ENCODE measurements around the gene LDLRAD3. TPM values are rescaled to one million over a fixed set of nuclear protein-coding genes. Genes with fewer than 3 reads are reported as not detected.

The LDLRAD3 gene
- total and polyA plus RNA-seq, 7 experiments from 2014 or later: 0.08 to 6.9 (median 0.41) TPM; not detected in 3

GRCh38 chr11:36030731-36031281, 86.9 kb downstream of the LDLRAD3 start:
- DNase-seq: no peak
- intact Hi-C loops (cut with micrococcal nuclease): no loop called here
- H3K4me3 Mint-ChIP-seq: no peak overlapping the region
- H3K27ac Mint-ChIP-seq: no peak overlapping the region
- H3K9me3 Mint-ChIP-seq: no peaks in the 10 kb centered on the region
- ChIA-PET CTCF (no interaction called here), POLR2A (no interaction called here)
- H3K4me1 Mint-ChIP-seq: no peaks in the 10 kb centered on the region
- ATAC-seq: no peak
- no peaks in the 10 kb centered on the region for H3K36me3 ChIP-seq (ENCODE audit: control insufficient read depth in 2 of 3, insufficient read depth in 3 of 3, low read length in 3 of 3)
- H3K36me3 Mint-ChIP-seq: no peaks in the 10 kb centered on the region
- H3K9me3 ChIP-seq (ENCODE audit: control insufficient read depth in 2 of 3, low read length in 3 of 3): no peaks in the 10 kb centered on the region
- no peaks in the 10 kb centered on the region for H3K4me1 ChIP-seq (ENCODE audit: control insufficient read depth in 2 of 2, insufficient read depth in 2 of 2, low read length in 2 of 2)
- H3K4me3 ChIP-seq (ENCODE audit: low read length): no peak overlapping the region
- H3K27ac ChIP-seq (ENCODE audit: low read depth, low read length): no peak overlapping the region
- peaks cover 0 to 12% (median 4%) of the 10 kb centered on the region in 5 donors for H3K27me3 Mint-ChIP-seq
- no peaks in the 10 kb centered on the region for H3K27me3 ChIP-seq (ENCODE audit: control insufficient read depth in 2 of 2, insufficient read depth in 2 of 2, low read length in 2 of 2)

- H3K4me1 ChIP-seq (ENCODE audit: control insufficient read depth in 2 of 2, insufficient read depth in 2 of 2, low read length in 2 of 2): no peaks in the 10 kb centered on the region
- intact Hi-C loops (cut with micrococcal nuclease): no loop called here
- Mint-ChIP-seq H3K27me3 (peaks cover 0 to 8% (median 0%) of the 10 kb centered on the region in 5 donors), H3K4me1 (no peaks in the 10 kb centered on the region), H3K4me3 (no peak overlapping the region), H3K27ac (no peak overlapping the region), H3K36me3 (no peaks in the 10 kb centered on the region), H3K9me3 (no peaks in the 10 kb centered on the region)
- H3K36me3 ChIP-seq (ENCODE audit: control insufficient read depth in 2 of 3, insufficient read depth in 3 of 3, low read length in 3 of 3): no peaks in the 10 kb centered on the region
- no peak overlapping the region for H3K27ac ChIP-seq (ENCODE audit: low read depth, low read length)
- DNase-seq: no peak
- H3K9me3 ChIP-seq (ENCODE audit: control insufficient read depth in 2 of 3, low read length in 3 of 3): no peaks in the 10 kb centered on the region
- ChIA-PET CTCF (no interaction called here), POLR2A (no interaction called here)
- H3K4me3 ChIP-seq (ENCODE audit: low read length): no peak overlapping the region
- ATAC-seq: no peak
- H3K27me3 ChIP-seq (ENCODE audit: control insufficient read depth in 2 of 2, insufficient read depth in 2 of 2, low read length in 2 of 2): no peaks in the 10 kb centered on the region
These were observed 89.4 kb downstream of the LDLRAD3 start for GRCh38 chr11:36033082-36033751.

GRCh38 chr11:36033936-36034335, 90.1 kb downstream of the LDLRAD3 start:
- H3K36me3 ChIP-seq (ENCODE audit: control insufficient read depth in 2 of 3, insufficient read depth in 3 of 3, low read length in 3 of 3): no peaks in the 10 kb centered on the region
- H3K9me3 ChIP-seq (ENCODE audit: control insufficient read depth in 2 of 3, low read length in 3 of 3): no peaks in the 10 kb centered on the region
- no peak overlapping the region for H3K4me3 Mint-ChIP-seq
- intact Hi-C loops (cut with micrococcal nuclease): no loop called here
- no peaks in the 10 kb centered on the region for H3K4me1 ChIP-seq (ENCODE audit: control insufficient read depth in 2 of 2, insufficient read depth in 2 of 2, low read length in 2 of 2)
- no peaks in the 10 kb centered on the region for H3K4me1 Mint-ChIP-seq
- POLR2A ChIA-PET: no interaction called here
- ATAC-seq: no peak
- H3K27me3 ChIP-seq (ENCODE audit: control insufficient read depth in 2 of 2, insufficient read depth in 2 of 2, low read length in 2 of 2): no peaks in the 10 kb centered on the region
- H3K27me3 Mint-ChIP-seq: peaks cover 0 to 8% (median 0%) of the 10 kb centered on the region in 5 donors
- DNase-seq: no peak
- no peaks in the 10 kb centered on the region for H3K9me3 Mint-ChIP-seq
- CTCF ChIA-PET: no interaction called here
- no peaks in the 10 kb centered on the region for H3K36me3 Mint-ChIP-seq
- H3K27ac ChIP-seq (ENCODE audit: low read depth, low read length): no peak overlapping the region
- no peak overlapping the region for H3K4me3 ChIP-seq (ENCODE audit: low read length)
- no peak overlapping the region for H3K27ac Mint-ChIP-seq

GRCh38 chr11:36034551-36035331, 90.9 kb downstream of the LDLRAD3 start:
- no peaks in the 10 kb centered on the region for H3K4me1 Mint-ChIP-seq
- no peak overlapping the region for H3K4me3 Mint-ChIP-seq
- ChIA-PET CTCF (no interaction called here), POLR2A (no interaction called here)
- H3K4me3 ChIP-seq (ENCODE audit: low read length): no peak overlapping the region
- H3K4me1 ChIP-seq (ENCODE audit: control insufficient read depth in 2 of 2, insufficient read depth in 2 of 2, low read length in 2 of 2): no peaks in the 10 kb centered on the region
- H3K9me3 Mint-ChIP-seq: no peaks in the 10 kb centered on the region
- H3K36me3 Mint-ChIP-seq: no peaks in the 10 kb centered on the region
- H3K27me3 ChIP-seq (ENCODE audit: control insufficient read depth in 2 of 2, insufficient read depth in 2 of 2, low read length in 2 of 2): no peaks in the 10 kb centered on the region
- no peak for ATAC-seq
- no peaks in the 10 kb centered on the region for H3K36me3 ChIP-seq (ENCODE audit: control insufficient read depth in 2 of 3, insufficient read depth in 3 of 3, low read length in 3 of 3)
- DNase-seq: no peak
- H3K27ac Mint-ChIP-seq: no peak overlapping the region
- H3K27ac ChIP-seq (ENCODE audit: low read depth, low read length): no peak overlapping the region
- peaks cover 0 to 9% (median 4%) of the 10 kb centered on the region in 5 donors for H3K27me3 Mint-ChIP-seq
- no peaks in the 10 kb centered on the region for H3K9me3 ChIP-seq (ENCODE audit: control insufficient read depth in 2 of 3, low read length in 3 of 3)
- intact Hi-C loops (cut with micrococcal nuclease): no loop called here

GRCh38 chr11:36035454-36035853, 91.6 kb downstream of the LDLRAD3 start:
- ChIA-PET POLR2A (no interaction called here), CTCF (no interaction called here)
- Mint-ChIP-seq H3K4me1 (no peaks in the 10 kb centered on the region), H3K27me3 (peaks cover 0 to 13% (median 5%) of the 10 kb centered on the region in 5 donors), H3K4me3 (no peak overlapping the region), H3K36me3 (no peaks in the 10 kb centered on the region), H3K27ac (no peak overlapping the region), H3K9me3 (no peaks in the 10 kb centered on the region)
- intact Hi-C loops (cut with micrococcal nuclease): no loop called here
- DNase-seq (no peak), ATAC-seq (no peak)
- Histone ChIP-seq H3K4me3 (ENCODE audit: low read length) (no peak overlapping the region), H3K36me3 (ENCODE audit: control insufficient read depth in 2 of 3, insufficient read depth in 3 of 3, low read length in 3 of 3) (no peaks in the 10 kb centered on the region), H3K9me3 (ENCODE audit: control insufficient read depth in 2 of 3, low read length in 3 of 3) (no peaks in the 10 kb centered on the region), H3K27ac (ENCODE audit: low read depth, low read length) (no peak overlapping the region), H3K27me3 (ENCODE audit: control insufficient read depth in 2 of 2, insufficient read depth in 2 of 2, low read length in 2 of 2) (no peaks in the 10 kb centered on the region), H3K4me1 (ENCODE audit: control insufficient read depth in 2 of 2, insufficient read depth in 2 of 2, low read length in 2 of 2) (no peaks in the 10 kb centered on the region)

- Mint-ChIP-seq H3K27me3 (peaks cover 0 to 13% (median 5%) of the 10 kb centered on the region in 5 donors), H3K36me3 (no peaks in the 10 kb centered on the region), H3K27ac (no peak overlapping the region), H3K9me3 (no peaks in the 10 kb centered on the region), H3K4me1 (no peaks in the 10 kb centered on the region), H3K4me3 (no peak overlapping the region)
- Histone ChIP-seq H3K27ac (ENCODE audit: low read depth, low read length) (no peak overlapping the region), H3K27me3 (ENCODE audit: control insufficient read depth in 2 of 2, insufficient read depth in 2 of 2, low read length in 2 of 2) (no peaks in the 10 kb centered on the region), H3K4me3 (ENCODE audit: low read length) (no peak overlapping the region), H3K4me1 (ENCODE audit: control insufficient read depth in 2 of 2, insufficient read depth in 2 of 2, low read length in 2 of 2) (no peaks in the 10 kb centered on the region), H3K9me3 (ENCODE audit: control insufficient read depth in 2 of 3, low read length in 3 of 3) (no peaks in the 10 kb centered on the region), H3K36me3 (ENCODE audit: control insufficient read depth in 2 of 3, insufficient read depth in 3 of 3, low read length in 3 of 3) (no peaks in the 10 kb centered on the region)
- CTCF ChIA-PET: no interaction called here
- no peak for DNase-seq
- intact Hi-C loops (cut with micrococcal nuclease): no loop called here
- POLR2A ChIA-PET: no interaction called here
- ATAC-seq: no peak
These were observed 92.1 kb downstream of the LDLRAD3 start for GRCh38 chr11:36035999-36036398.

- intact Hi-C loops (cut with micrococcal nuclease): no loop called here
- Histone ChIP-seq H3K27me3 (ENCODE audit: control insufficient read depth in 2 of 2, insufficient read depth in 2 of 2, low read length in 2 of 2) (no peaks in the 10 kb centered on the region), H3K9me3 (ENCODE audit: control insufficient read depth in 2 of 3, low read length in 3 of 3) (no peaks in the 10 kb centered on the region), H3K4me1 (ENCODE audit: control insufficient read depth in 2 of 2, insufficient read depth in 2 of 2, low read length in 2 of 2) (no peaks in the 10 kb centered on the region), H3K27ac (ENCODE audit: low read depth, low read length) (no peak overlapping the region), H3K4me3 (ENCODE audit: low read length) (no peak overlapping the region), H3K36me3 (ENCODE audit: control insufficient read depth in 2 of 3, insufficient read depth in 3 of 3, low read length in 3 of 3) (no peaks in the 10 kb centered on the region)
- DNase-seq: no peak
- H3K27ac Mint-ChIP-seq: no peak overlapping the region
- POLR2A ChIA-PET: no interaction called here
- H3K27me3 Mint-ChIP-seq: peaks cover 0 to 13% (median 9%) of the 10 kb centered on the region in 5 donors
- H3K36me3 Mint-ChIP-seq: no peaks in the 10 kb centered on the region
- CTCF ChIA-PET: no interaction called here
- H3K9me3 Mint-ChIP-seq: no peaks in the 10 kb centered on the region
- no peak overlapping the region for H3K4me3 Mint-ChIP-seq
- no peak for ATAC-seq
- no peaks in the 10 kb centered on the region for H3K4me1 Mint-ChIP-seq
These were observed 93.2 kb downstream of the LDLRAD3 start for GRCh38 chr11:36037031-36037430.

Measured in naive thymus-derived CD4-positive, alpha-beta T cell (primary cell).